Measurements from ENCODE around the gene GNG12. TPM values are rescaled to one million over a fixed set of nuclear protein-coding genes. Genes with fewer than 3 reads are reported as not detected.
A peak's percentile ranks its signal among the peaks of the same experiment; 100 is the strongest.

GNG12 gene
- total and polyA plus RNA-seq, 9 of the 15 experiments (the other 6 are each of a cell fraction or from before 2014, with no cell fraction given): 2.6 to 6.0 (median 4.1) TPM

DNA sequence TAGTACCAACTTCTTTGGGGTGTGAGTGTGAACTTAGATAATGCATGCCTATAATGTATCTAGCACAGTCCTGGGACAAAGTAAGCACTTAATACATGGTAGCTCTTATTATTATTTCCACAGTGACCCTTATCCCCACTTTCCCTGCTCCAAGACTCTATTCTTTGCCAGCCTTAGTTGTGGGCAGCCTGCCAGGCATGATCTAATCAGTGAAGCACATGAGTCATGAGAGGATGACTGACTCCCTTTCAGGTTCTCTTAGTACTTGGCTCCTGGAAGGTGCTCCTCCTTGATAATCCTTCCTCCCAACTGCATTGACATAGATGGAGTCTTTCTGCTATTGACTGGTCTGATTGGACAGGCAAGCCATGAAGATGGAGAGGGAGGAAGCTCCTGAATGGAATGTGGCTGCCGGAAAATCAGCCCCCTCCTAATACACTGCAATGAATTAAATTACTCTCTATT lies 17.4 kb upstream of the GNG12 start (continued):
- TF ChIP-seq, protein P1, sequence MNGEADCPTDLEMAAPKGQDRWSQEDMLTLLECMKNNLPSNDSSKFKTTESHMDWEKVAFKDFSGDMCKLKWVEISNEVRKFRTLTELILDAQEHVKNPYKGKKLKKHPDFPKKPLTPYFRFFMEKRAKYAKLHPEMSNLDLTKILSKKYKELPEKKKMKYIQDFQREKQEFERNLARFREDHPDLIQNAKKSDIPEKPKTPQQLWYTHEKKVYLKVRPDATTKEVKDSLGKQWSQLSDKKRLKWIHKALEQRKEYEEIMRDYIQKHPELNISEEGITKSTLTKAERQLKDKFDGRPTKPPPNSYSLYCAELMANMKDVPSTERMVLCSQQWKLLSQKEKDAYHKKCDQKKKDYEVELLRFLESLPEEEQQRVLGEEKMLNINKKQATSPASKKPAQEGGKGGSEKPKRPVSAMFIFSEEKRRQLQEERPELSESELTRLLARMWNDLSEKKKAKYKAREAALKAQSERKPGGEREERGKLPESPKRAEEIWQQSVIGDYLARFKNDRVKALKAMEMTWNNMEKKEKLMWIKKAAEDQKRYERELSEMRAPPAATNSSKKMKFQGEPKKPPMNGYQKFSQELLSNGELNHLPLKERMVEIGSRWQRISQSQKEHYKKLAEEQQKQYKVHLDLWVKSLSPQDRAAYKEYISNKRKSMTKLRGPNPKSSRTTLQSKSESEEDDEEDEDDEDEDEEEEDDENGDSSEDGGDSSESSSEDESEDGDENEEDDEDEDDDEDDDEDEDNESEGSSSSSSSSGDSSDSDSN (IDR thresholded peaks at IDR 0.05; ENCODE audit: borderline replicate concordance in 1 of 2, low read depth in 2 of 2, low read length in 2 of 2): no peak
- peak; percentile 54 for TF ChIP-seq DPF2 (IDR thresholded peaks at IDR 0.05)
- TF ChIP-seq TAL1 (IDR thresholded peaks at IDR 0.05): peak; percentile 52
- peak; percentile 50; the same call in 1 of the 2 replicates for TF ChIP-seq SMARCE1 (IDR thresholded peaks at IDR 0.05)
- 0 out of 2 replicates have a peak, but pooled peaks have one; percentile 41 for TF ChIP-seq ZNF584 (CRISPR knock-in tag; IDR thresholded peaks at IDR 0.05; ENCODE audit: low read depth)
- peak; percentile 81 for TF ChIP-seq CTBP1 (IDR thresholded peaks at IDR 0.05; ENCODE audit: borderline replicate concordance)
- peak; percentile 18; the same call in 1 of the 2 replicates for TF ChIP-seq NFE2 (IDR thresholded peaks at IDR 0.05; ENCODE audit: low read depth)
- peak; percentile 69 for TF ChIP-seq CBFA2T3 (IDR thresholded peaks at IDR 0.05)
- TF ChIP-seq, protein P2, sequence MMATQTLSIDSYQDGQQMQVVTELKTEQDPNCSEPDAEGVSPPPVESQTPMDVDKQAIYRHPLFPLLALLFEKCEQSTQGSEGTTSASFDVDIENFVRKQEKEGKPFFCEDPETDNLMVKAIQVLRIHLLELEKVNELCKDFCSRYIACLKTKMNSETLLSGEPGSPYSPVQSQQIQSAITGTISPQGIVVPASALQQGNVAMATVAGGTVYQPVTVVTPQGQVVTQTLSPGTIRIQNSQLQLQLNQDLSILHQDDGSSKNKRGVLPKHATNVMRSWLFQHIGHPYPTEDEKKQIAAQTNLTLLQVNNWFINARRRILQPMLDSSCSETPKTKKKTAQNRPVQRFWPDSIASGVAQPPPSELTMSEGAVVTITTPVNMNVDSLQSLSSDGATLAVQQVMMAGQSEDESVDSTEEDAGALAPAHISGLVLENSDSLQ (IDR thresholded peaks at IDR 0.05): 0 out of 2 replicates have a peak, but pooled peaks have one; percentile 17
- no peak for TF ChIP-seq ZNF717 (CRISPR knock-in tag; IDR thresholded peaks at IDR 0.05)
- TF ChIP-seq NR2C2 (CRISPR knock-in tag; IDR thresholded peaks at IDR 0.05): no peak
- no peak for TF ChIP-seq NR2C2 (tag; IDR thresholded peaks at IDR 0.05)
- TF ChIP-seq SAFB (IDR thresholded peaks at IDR 0.05; ENCODE audit: borderline replicate concordance, low read depth, low read length): no peak
- no peak for TF ChIP-seq MXI1 (IDR thresholded peaks at IDR 0.05; ENCODE audit: low read depth, low read length)
- TF ChIP-seq ZNF668 (CRISPR knock-in tag; IDR thresholded peaks at IDR 0.05): no peak
- TF ChIP-seq, protein P3, sequence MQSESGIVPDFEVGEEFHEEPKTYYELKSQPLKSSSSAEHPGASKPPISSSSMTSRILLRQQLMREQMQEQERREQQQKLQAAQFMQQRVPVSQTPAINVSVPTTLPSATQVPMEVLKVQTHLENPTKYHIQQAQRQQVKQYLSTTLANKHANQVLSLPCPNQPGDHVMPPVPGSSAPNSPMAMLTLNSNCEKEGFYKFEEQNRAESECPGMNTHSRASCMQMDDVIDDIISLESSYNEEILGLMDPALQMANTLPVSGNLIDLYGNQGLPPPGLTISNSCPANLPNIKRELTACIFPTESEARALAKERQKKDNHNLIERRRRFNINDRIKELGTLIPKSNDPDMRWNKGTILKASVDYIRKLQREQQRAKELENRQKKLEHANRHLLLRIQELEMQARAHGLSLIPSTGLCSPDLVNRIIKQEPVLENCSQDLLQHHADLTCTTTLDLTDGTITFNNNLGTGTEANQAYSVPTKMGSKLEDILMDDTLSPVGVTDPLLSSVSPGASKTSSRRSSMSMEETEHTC (IDR thresholded peaks at IDR 0.05): 0 out of 2 replicates have a peak, but pooled peaks have one; percentile 14
- 0 out of 2 replicates have a peak, but pooled peaks have one; percentile 35 for TF ChIP-seq JUNB (CRISPR knock-in tag; conservative IDR thresholded peaks at IDR 0.05)
- peak; percentile 93 for TF ChIP-seq JUND (IDR thresholded peaks at IDR 0.05; ENCODE audit: borderline replicate concordance, low read depth, low read length)
- peak; percentile 89; the same call in 2 of the 3 replicates for TF ChIP-seq JUND (tag; IDR thresholded peaks at IDR 0.05; ENCODE audit: borderline replicate concordance, low read depth, low read length)
- no peak for TF ChIP-seq MYC (IDR thresholded peaks at IDR 0.05; ENCODE audit: low read depth, low read length)
- no peak for TF ChIP-seq MYC (CRISPR knock-in tag; IDR thresholded peaks at IDR 0.05; ENCODE audit: borderline replicate concordance, low read depth)
- TF ChIP-seq ATF7 (IDR thresholded peaks at IDR 0.05): peak; percentile 54; the same call in 1 of the 2 replicates
- no peak for TF ChIP-seq ZNF174 (CRISPR knock-in tag; IDR thresholded peaks at IDR 0.05)
- TF ChIP-seq TEAD4 (IDR thresholded peaks at IDR 0.05; ENCODE audit: low read length): 0 out of 2 replicates have a peak, but pooled peaks have one; percentile 47
- TF ChIP-seq TEAD4 (CRISPR knock-in tag; IDR thresholded peaks at IDR 0.05; ENCODE audit: borderline replicate concordance): no peak
- TF ChIP-seq, protein P4, sequence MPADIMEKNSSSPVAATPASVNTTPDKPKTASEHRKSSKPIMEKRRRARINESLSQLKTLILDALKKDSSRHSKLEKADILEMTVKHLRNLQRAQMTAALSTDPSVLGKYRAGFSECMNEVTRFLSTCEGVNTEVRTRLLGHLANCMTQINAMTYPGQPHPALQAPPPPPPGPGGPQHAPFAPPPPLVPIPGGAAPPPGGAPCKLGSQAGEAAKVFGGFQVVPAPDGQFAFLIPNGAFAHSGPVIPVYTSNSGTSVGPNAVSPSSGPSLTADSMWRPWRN (IDR thresholded peaks at IDR 0.05; ENCODE audit: low read depth): no peak
- no peak for TF ChIP-seq ETV5 (CRISPR knock-in tag; IDR thresholded peaks at IDR 0.05; ENCODE audit: low read depth)

Measured in K562 (cell line).